GM23338 (cell line): ENCODE results near the gene ACSF3. TPM values are rescaled to one million over a fixed set of nuclear protein-coding genes. Genes with fewer than 3 reads are reported as not detected.

Experiments
- ATAC-seq: fragments of 200-7000 bp; cut with Tn5 transposase; 3 replicates; pipeline ENCODE4 v1.9.1; 2020
- DNase-seq: peaks from one replicate; pipeline ENCODE4 v3.0.0-alpha.2; 2015; ENCODE audit warnings: low spot score
- H2AFZ ChIP-seq: fragments of 200-600 bp; sonication (generic); 2 replicates; pipeline ENCODE4 v1.8.0; 2016; ENCODE audit warnings: antibody characterized with exemption, mild to moderate bottlenecking, moderate library complexity
- H3F3A ChIP-seq: fragments of 200-600 bp; sonication (generic); replicated peaks from 2 replicates; pipeline ENCODE4 v1.8.0; 2017; ENCODE audit warnings: antibody characterized with exemption, mixed run types, low read depth
- H3K27ac ChIP-seq: fragments of 200-600 bp; sonication (generic); 2 replicates; pipeline ENCODE4 v1.6.1; 2016; ENCODE audit warnings: low read depth
- H3K27me3 ChIP-seq: fragments of 200-600 bp; sonication (generic); 2 replicates; pipeline ENCODE4 v1.8.0; 2016; ENCODE audit warnings: mild to moderate bottlenecking, mixed run types, moderate library complexity; ENCODE audit not compliant: insufficient read depth
- H3K36me3 ChIP-seq: fragments of 200-600 bp; sonication (generic); 2 replicates; pipeline ENCODE4 v1.8.0; 2016; ENCODE audit warnings: mild to moderate bottlenecking; ENCODE audit not compliant: insufficient read depth
- H3K4me1 ChIP-seq: fragments of 200-600 bp; sonication (generic); 2 replicates; pipeline ENCODE4 v1.8.0; 2016; ENCODE audit warnings: mild to moderate bottlenecking, moderate library complexity; ENCODE audit not compliant: insufficient read depth
- H3K4me2 ChIP-seq: fragments of 200-600 bp; sonication (generic); 2 replicates; pipeline ENCODE4 v1.7.1; 2017; ENCODE audit warnings: mixed run types
- H3K4me3 ChIP-seq: fragments of 200-600 bp; sonication (generic); 2 replicates; pipeline ENCODE4 v1.6.1; 2016; ENCODE audit warnings: mixed run types
- H3K79me2 ChIP-seq: fragments of 200-600 bp; sonication (generic); replicated peaks from 2 replicates; pipeline ENCODE4 v1.8.0; 2017; ENCODE audit warnings: mild to moderate bottlenecking; ENCODE audit not compliant: insufficient read depth
- H3K9me2 ChIP-seq: fragments of 200-600 bp; sonication (generic); 2 replicates; pipeline ENCODE4 v1.8.0; 2017; ENCODE audit not compliant: insufficient read depth
- H4K20me1 ChIP-seq: fragments of 200-600 bp; sonication (generic); replicated peaks from 2 replicates; pipeline ENCODE4 v1.8.0; 2017; ENCODE audit warnings: mild to moderate bottlenecking; ENCODE audit not compliant: insufficient read depth
- H3K27ac Mint-ChIP-seq: 2 replicates; pipeline ENCODE4 v1.8.0; 2020; ENCODE audit warnings: inconsistent platforms, mild to moderate bottlenecking, moderate library complexity, mixed read lengths
- H3K27me3 Mint-ChIP-seq: 3 replicates; pipeline ENCODE4 v1.8.0; 2022; ENCODE audit warnings: low read depth, mild to moderate bottlenecking, moderate library complexity, mixed read lengths, inconsistent platforms; ENCODE audit not compliant: insufficient read depth, poor library complexity
- H3K36me3 Mint-ChIP-seq: 3 replicates; pipeline ENCODE4 v1.8.0; 2021; ENCODE audit warnings: low read depth, mild to moderate bottlenecking, inconsistent platforms, moderate library complexity, mixed read lengths
- H3K4me1 Mint-ChIP-seq: 3 replicates; pipeline ENCODE4 v1.8.0; 2020; ENCODE audit warnings: mild to moderate bottlenecking, inconsistent platforms, mixed read lengths
- H3K4me3 Mint-ChIP-seq: 3 replicates; pipeline ENCODE4 v1.8.0; 2021; ENCODE audit warnings: moderate library complexity, mild to moderate bottlenecking, inconsistent platforms, mixed read lengths
- H3K9me3 Mint-ChIP-seq: 3 replicates; pipeline ENCODE4 v1.8.0; 2020; ENCODE audit warnings: moderate library complexity, mild to moderate bottlenecking, inconsistent platforms, mixed read lengths
- REST ChIP-seq: IDR thresholded peaks from one replicate; pipeline ENCODE4 v1.6.1; 2018; ENCODE audit warnings: antibody characterized with exemption; ENCODE audit not compliant: unreplicated experiment
- ZNF331 ChIP-seq: fragments of 250-450 bp; sonication (Bioruptor Pico); IDR thresholded peaks from 2 replicates; pipeline ENCODE4 v1.5.0; 2020; ENCODE audit warnings: low read depth, mild to moderate bottlenecking, moderate library complexity
- ZNF462 ChIP-seq: fragments of 250-450 bp; sonication (Bioruptor Pico); IDR thresholded peaks from 2 replicates; pipeline ENCODE4 v1.5.0; 2020; ENCODE audit warnings: mild to moderate bottlenecking, moderate library complexity
- polyA plus RNA-seq: library from polyadenylated mRNA; unstranded; fragments of >200 nt; fragmentation: Nextera tagmentation; extraction: Ambion mirVana; gene quantifications from 2 replicates; pipeline ENCODE4 v1.2.1, GENCODE V29; 2016
- total RNA-seq: library from RNA; depleted of rRNA; stranded (reverse); fragments of >200 nt; shearing (Covaris generic); gene quantifications from 2 replicates; pipeline ENCODE4 v1.2.3, GENCODE V29; 2014

Gene ACSF3
- total and polyA plus RNA-seq, 2 experiments from 2014 or later = 12.8 to 23.1 TPM

GRCh38 chr16:89143201-89143741 lies 49.6 kb downstream of the ACSF3 start (continued):
- TF ChIP-seq ZNF462 (CRISPR knock-in tag) (no peak), ZNF331 (CRISPR knock-in tag) (no peak)

- ATAC-seq = no peak
- no peak overlapping the region for H3K27ac Mint-ChIP-seq
These were observed 50.4 kb downstream of the ACSF3 start for GRCh38 chr16:89143911-89144675.

More at GRCh38 chr16:89143911-89144675, 50.4 kb downstream of the ACSF3 start:
- Histone ChIP-seq H4K20me1 (no peaks in the 10 kb centered on the region), H3K27ac (no peak overlapping the region), H3K79me2 (no peaks in the 10 kb centered on the region), H3K36me3 (peaks cover under 1% of the 10 kb centered on the region; the same call in 1 of the 2 replicates), H3K4me2 (no peak overlapping the region), H3K4me3 (no peak overlapping the region), H3K27me3 (no peaks in the 10 kb centered on the region), H3K4me1 (no peaks in the 10 kb centered on the region), H3F3A (no peaks in the 10 kb centered on the region), H3K9me2 (no peaks in the 10 kb centered on the region; the same call in 1 of the 2 replicates), H2AFZ (no peak overlapping the region)
- no peak for TF ChIP-seq REST
- Mint-ChIP-seq H3K36me3 (peaks cover 35% of the 10 kb centered on the region), H3K27me3 (peaks cover 4% of the 10 kb centered on the region), H3K4me3 (no peak overlapping the region), H3K9me3 (peaks cover 23% of the 10 kb centered on the region), H3K4me1 (no peaks in the 10 kb centered on the region)
- no peak for DNase-seq
